HG03575 (cell line): ENCODE data around the gene TCN2.
"Not testable (repeated sequence)": the region's sequence is repeated elsewhere in the genome, so short reads cannot be mapped to it uniquely, and the experiment has no call there.

Experiments
- ATAC-seq: cut with Tn5 transposase; IDR thresholded peaks from one replicate; pipeline ENCODE4 v1.9.1; 2021; ENCODE audit not compliant: unreplicated experiment, insufficient number of reproducible peaks, low FRiP score; ENCODE audit errors: extremely low read depth

TCN2 gene

GRCh38 chr22:30667494-30668385 lies 60.8 kb downstream of the TCN2 start, which contains the start of gene DUSP18:
Gene DUSP18, minus strand, starts transcription at chr22:30667875. Its CDS starts 3,872 bp downstream, at chr22:30664003.
- ATAC-seq = no peak

GRCh38 chr22:30668386-30668710 lies 61.4 kb downstream of the TCN2 start:
- ATAC-seq = no peak

GRCh38 chr22:30671071-30671470 lies 64.1 kb downstream of the TCN2 start:
- ATAC-seq = no peak

- ATAC-seq = no peak
These were observed 66.2 kb downstream of the TCN2 start for GRCh38 chr22:30673136-30673535.

- no peak for ATAC-seq
These were observed 67.5 kb downstream of the TCN2 start for GRCh38 chr22:30674482-30674881.

- ATAC-seq = no peak
These were observed 68.5 kb downstream of the TCN2 start for GRCh38 chr22:30675436-30675835.

GRCh38 chr22:30676565-30676964 lies 69.6 kb downstream of the TCN2 start:
- ATAC-seq = not testable (repeated sequence)
